CD4-positive, alpha-beta memory T cell (primary cell): Measurements from ENCODE around the gene TP53TG5. TPM values are rescaled to one million over a fixed set of nuclear protein-coding genes. Genes with fewer than 3 reads are reported as not detected.

ENCODE experiments used
- CTCF ChIA-PET: fragments of 350-600 bp; sonication (Branson Sonifier 250); formaldehyde crosslinking; loops from one replicate; lab custom pipeline; 2021; ENCODE audit warnings: inconsistent platforms; ENCODE audit not compliant: partially characterized antibody; lab: Charles Lee
- POLR2A ChIA-PET: fragments of 350-600 bp; sonication (Branson Sonifier 250); formaldehyde crosslinking; loops from one replicate; lab custom pipeline; 2021; ENCODE audit not compliant: partially characterized antibody; lab: Charles Lee
- DNase-seq, 5 donors: peaks; one replicate each; pipeline versions ENCODE4 v3.0.0 to v3.0.0-alpha.2; 2020 to 2022; ENCODE audit warnings: mixed read lengths in 1 of 5
- H3K27ac ChIP-seq: one replicate; pipeline ENCODE4 v1.7.0; 2013; ENCODE audit warnings: low read depth, low read length
- H3K27me3 ChIP-seq: 2 replicates; pipeline ENCODE4 v1.7.0; 2013; ENCODE audit warnings: mild to moderate bottlenecking, low read length, moderate library complexity; ENCODE audit not compliant: insufficient read depth
- H3K36me3 ChIP-seq: 2 replicates; pipeline ENCODE4 v1.7.0; 2013; ENCODE audit warnings: mild to moderate bottlenecking, low read length, moderate library complexity; ENCODE audit not compliant: insufficient read depth
- H3K4me1 ChIP-seq: 2 replicates; pipeline ENCODE4 v1.7.0; 2013; ENCODE audit warnings: mild to moderate bottlenecking, low read length, moderate library complexity; ENCODE audit not compliant: insufficient read depth
- H3K4me3 ChIP-seq, 2 donors: one replicate each; pipeline ENCODE4 v1.7.0; 2013; ENCODE audit warnings: low read length in 2 of 2, mild to moderate bottlenecking in 1 of 2
- H3K9me3 ChIP-seq, 2 donors: one replicate each; pipeline ENCODE4 v1.7.0; 2013; ENCODE audit warnings: low read length in 2 of 2, control low read depth in 1 of 2; ENCODE audit not compliant: control insufficient read depth in 1 of 2
- H3K27ac Mint-ChIP-seq, 7 donors: one replicate each; pipeline ENCODE4 v1.8.0; 2020 to 2021; ENCODE audit warnings: mixed read lengths in 7 of 7, mild to moderate bottlenecking in 6 of 7, inconsistent platforms in 3 of 7, moderate library complexity in 3 of 7
- H3K27me3 Mint-ChIP-seq, 2 donors: one replicate each; pipeline ENCODE4 v1.8.0; 2020 to 2021; ENCODE audit warnings: mixed read lengths in 2 of 2
- H3K36me3 Mint-ChIP-seq, 2 donors: one replicate each; pipeline ENCODE4 v1.8.0; 2020 to 2021; ENCODE audit warnings: mixed read lengths in 2 of 2, inconsistent platforms in 1 of 2, mild to moderate bottlenecking in 1 of 2
- H3K4me1 Mint-ChIP-seq, 4 donors: one replicate each; pipeline ENCODE4 v1.8.0; 2020 to 2021; ENCODE audit warnings: mixed read lengths in 4 of 4, mild to moderate bottlenecking in 1 of 4
- H3K4me3 Mint-ChIP-seq, 8 donors: one replicate each; pipeline ENCODE4 v1.8.0; 2020 to 2021; ENCODE audit warnings: mixed read lengths in 8 of 8, mild to moderate bottlenecking in 7 of 8, moderate library complexity in 6 of 8, inconsistent platforms in 3 of 8
- H3K9me3 Mint-ChIP-seq, 8 donors: one replicate each; pipeline ENCODE4 v1.8.0; 2020 to 2021; ENCODE audit warnings: mixed read lengths in 8 of 8, mild to moderate bottlenecking in 5 of 8, inconsistent platforms in 3 of 8, moderate library complexity in 1 of 8
- intact Hi-C: fragments of 100-400 bp; cut with micrococcal nuclease; formaldehyde crosslinking; loops from one replicate; pipeline ENCODE4 v1.15.1; 2023
- polyA plus RNA-seq, 2 donors: library from polyadenylated mRNA; unstranded; fragments of 300-500 nt; fragmentation: Illumina TruSeq; gene quantifications; one replicate each; pipeline ENCODE4 v1.2.3, GENCODE V29; 2021
- total RNA-seq, 2 experiments: library from RNA; stranded (reverse); gene quantifications; one replicate each; pipeline ENCODE4 v1.2.3, GENCODE V29; 2021

The TP53TG5 gene
- total and polyA plus RNA-seq, 4 experiments from 2014 or later: 0.11 to 0.36 (median 0.24) TPM; not detected in 1

- no peak overlapping the region for H3K27ac ChIP-seq
- no peaks in the 10 kb centered on the region for H3K9me3 ChIP-seq
- peaks cover 3 to 13% of the 10 kb centered on the region in 2 donors for H3K36me3 Mint-ChIP-seq
- intact Hi-C loops: no loop called here
- no peaks in the 10 kb centered on the region for H3K27me3 Mint-ChIP-seq
- no peaks in the 10 kb centered on the region for H3K4me1 ChIP-seq
- H3K27ac Mint-ChIP-seq: no peak overlapping the region
- POLR2A ChIA-PET: no interaction called here
- peaks cover 0 to 2% (median under 1%) of the 10 kb centered on the region in 8 donors for H3K9me3 Mint-ChIP-seq
- H3K4me3 Mint-ChIP-seq: no peak overlapping the region
- H3K36me3 ChIP-seq: no peaks in the 10 kb centered on the region
- H3K4me3 ChIP-seq: no peak overlapping the region
- no peak for DNase-seq
- peaks cover 0 to 4% (median 2%) of the 10 kb centered on the region in 4 donors for H3K4me1 Mint-ChIP-seq
- CTCF ChIA-PET: interaction anchor here (0.8 to 3.8 kb wide), 4 partner anchors 18 to 58 kb away, joined by 3 to 18 read pairs (median 4); no protein-coding TSS in a partner anchor
- no peaks in the 10 kb centered on the region for H3K27me3 ChIP-seq
Measured at GRCh38 chr20:45394221-45395113, 16.3 kb upstream of the TP53TG5 start.

- no peaks in the 10 kb centered on the region for H3K36me3 ChIP-seq
- ChIA-PET POLR2A (no interaction called here), CTCF (interaction anchor here (0.6 to 3.8 kb wide), 3 partner anchors 19 to 44 kb away, joined by 4 to 18 read pairs (median 9); no protein-coding TSS in a partner anchor)
- H3K4me1 ChIP-seq: no peaks in the 10 kb centered on the region
- no peak overlapping the region for H3K27ac ChIP-seq
- DNase-seq: no peak
- no peak overlapping the region for H3K4me3 ChIP-seq
- no peak overlapping the region for H3K4me3 Mint-ChIP-seq
- H3K4me1 Mint-ChIP-seq: peaks cover 0 to 4% (median 2%) of the 10 kb centered on the region in 4 donors
- intact Hi-C loops: no loop called here
- H3K27ac Mint-ChIP-seq: no peak overlapping the region
- H3K27me3 ChIP-seq: no peaks in the 10 kb centered on the region
- H3K36me3 Mint-ChIP-seq: peaks cover 4 to 10% of the 10 kb centered on the region in 2 donors
- H3K27me3 Mint-ChIP-seq: no peaks in the 10 kb centered on the region
- H3K9me3 Mint-ChIP-seq: no peaks in the 10 kb centered on the region
- H3K9me3 ChIP-seq: no peaks in the 10 kb centered on the region
Measured at GRCh38 chr20:45392733-45393132, 14.6 kb upstream of the TP53TG5 start.

GRCh38 chr20:45391559-45391958 is 13.4 kb upstream of the TP53TG5 start:
- Mint-ChIP-seq H3K9me3 (peaks cover 0 to 2% (median 0%) of the 10 kb centered on the region in 8 donors), H3K36me3 (peaks cover 4 to 15% of the 10 kb centered on the region in 2 donors), H3K27me3 (no peaks in the 10 kb centered on the region), H3K27ac (peak overlapping the region in 2 of 7 donors; percentile 2 to 57), H3K4me1 (peaks cover 0 to 5% (median 2%) of the 10 kb centered on the region in 4 donors), H3K4me3 (no peak overlapping the region)
- Histone ChIP-seq H3K27ac (no peak overlapping the region), H3K4me1 (no peaks in the 10 kb centered on the region), H3K27me3 (no peaks in the 10 kb centered on the region), H3K4me3 (no peak overlapping the region), H3K9me3 (no peaks in the 10 kb centered on the region), H3K36me3 (no peaks in the 10 kb centered on the region)
- no peak for DNase-seq
- ChIA-PET CTCF (interaction anchor here (2.1 to 3.8 kb wide), 2 partner anchors 18 to 45 kb away, joined by 9 to 18 read pairs; no protein-coding TSS in a partner anchor), POLR2A (no interaction called here)
- intact Hi-C loops: no loop called here

GRCh38 chr20:45390931-45391330 is 12.8 kb upstream of the TP53TG5 start:
- Histone ChIP-seq H3K4me1 (no peaks in the 10 kb centered on the region), H3K4me3 (no peak overlapping the region), H3K36me3 (no peaks in the 10 kb centered on the region), H3K27me3 (no peaks in the 10 kb centered on the region), H3K9me3 (no peaks in the 10 kb centered on the region), H3K27ac (no peak overlapping the region)
- no peaks in the 10 kb centered on the region for H3K27me3 Mint-ChIP-seq
- ChIA-PET POLR2A (no interaction called here), CTCF (interaction anchor here (3.8 kb wide), 1 partner anchor 17 kb away, joined by 18 read pairs; no protein-coding TSS in a partner anchor)
- intact Hi-C loops: no loop called here
- H3K27ac Mint-ChIP-seq: no peak overlapping the region
- DNase-seq: no peak
- H3K36me3 Mint-ChIP-seq: peaks cover 4 to 15% of the 10 kb centered on the region in 2 donors
- H3K4me3 Mint-ChIP-seq: no peak overlapping the region
- H3K4me1 Mint-ChIP-seq: peaks cover 0 to 5% (median 2%) of the 10 kb centered on the region in 4 donors
- H3K9me3 Mint-ChIP-seq: peaks cover 0 to 2% (median 0%) of the 10 kb centered on the region in 8 donors

- peaks cover 0 to 5% (median 2%) of the 10 kb centered on the region in 4 donors for H3K4me1 Mint-ChIP-seq
- H3K27ac Mint-ChIP-seq: no peak overlapping the region
- Histone ChIP-seq H3K27me3 (no peaks in the 10 kb centered on the region), H3K9me3 (no peaks in the 10 kb centered on the region), H3K36me3 (no peaks in the 10 kb centered on the region), H3K4me1 (no peaks in the 10 kb centered on the region), H3K4me3 (no peak overlapping the region), H3K27ac (no peak overlapping the region)
- no peaks in the 10 kb centered on the region for H3K27me3 Mint-ChIP-seq
- no peak overlapping the region for H3K4me3 Mint-ChIP-seq
- intact Hi-C loops: no loop called here
- H3K36me3 Mint-ChIP-seq: peaks cover 1 to 9% of the 10 kb centered on the region in 2 donors
- POLR2A ChIA-PET: interaction anchor here (0.9 to 2.2 kb wide), 2 partner anchors 14 to 28 kb away, joined by 3 to 13 read pairs; partner anchors contain the start of gene PIGT
- peaks cover 0 to 2% (median 0%) of the 10 kb centered on the region in 8 donors for H3K9me3 Mint-ChIP-seq
- CTCF ChIA-PET: interaction anchor here (1.0 to 3.1 kb wide), 5 partner anchors 10 to 68 kb away, joined by 3 to 10 read pairs (median 4); partner anchors contain the start of gene DBNDD2
- no peak for DNase-seq
Measured at GRCh38 chr20:45387274-45387673, 9.1 kb upstream of the TP53TG5 start.

GRCh38 chr20:45377269-45377668 is 856 bp downstream of the TP53TG5 start:
- Histone ChIP-seq H3K27ac (no peak overlapping the region), H3K4me3 (no peak overlapping the region), H3K4me1 (peaks cover 12% of the 10 kb centered on the region), H3K27me3 (no peaks in the 10 kb centered on the region), H3K9me3 (no peaks in the 10 kb centered on the region), H3K36me3 (no peaks in the 10 kb centered on the region)
- ChIA-PET CTCF (interaction anchor here (1.0 to 20.6 kb wide), 9 partner anchors 10 to 393 kb away, joined by 3 to 543 read pairs (median 4); partner anchors contain the start of gene SYS1), POLR2A (interaction anchor here (1.3 kb wide), 1 partner anchor 9 kb away, joined by 5 read pairs; no protein-coding TSS in a partner anchor)
- Mint-ChIP-seq H3K36me3 (peaks cover 8 to 12% of the 10 kb centered on the region in 2 donors), H3K4me3 (no peak overlapping the region), H3K9me3 (peaks cover 0 to 3% (median 0%) of the 10 kb centered on the region in 8 donors), H3K27me3 (no peaks in the 10 kb centered on the region), H3K27ac (no peak overlapping the region), H3K4me1 (peaks cover 7 to 21% (median 15%) of the 10 kb centered on the region in 4 donors)
- intact Hi-C loops: no loop called here
- no peak for DNase-seq
